HepG2 (cell line): ENCODE measurements around the gene MCM3. TPM values are rescaled to one million over a fixed set of nuclear protein-coding genes. Genes with fewer than 3 reads are reported as not detected.

ENCODE experiments used
- ATAC-seq: fragments of 200-7000 bp; cut with Tn5 transposase; 3 replicates; pipeline ENCODE4 v1.9.1; 2020; ENCODE audit warnings: mild to moderate bottlenecking, moderate library complexity
- BruUV-seq: library from RNA; stranded (reverse); fragments of 400-500 nt; replicated peaks from 2 replicates; lab custom pipeline; 2021; lab: Mats Ljungman, UMichigan
- CTCF ChIA-PET: fragments of 300-600 bp; formaldehyde crosslinking; extraction: SDS; loops from one replicate; lab custom pipeline; 2021; ENCODE audit warnings: low total read pairs, inconsistent platforms, low intra/inter-chr PET ratio; lab: Yijun Ruan, JAX
- POLR2A ChIA-PET: fragments of 350-600 bp; sonication (Branson Sonifier 250); formaldehyde crosslinking; loops from one replicate; lab custom pipeline; 2020; ENCODE audit warnings: antibody characterized with exemption, inconsistent platforms; lab: Yijun Ruan, JAX
- DNase-seq: peaks from one replicate; pipeline ENCODE4 v3.0.0-alpha.2; 2015; ENCODE audit warnings: low spot score
- FAIRE-seq: peaks from 3 replicates; lab custom pipeline; 2011; peaks lifted over from hg19 to GRCh38; lab: Jason Lieb, UNC
- H2AFZ ChIP-seq: one replicate; pipeline ENCODE4 v1.6.1; 2011; ENCODE audit warnings: low read length, inconsistent platforms
- H3K27ac ChIP-seq: fragments of 300-600 bp; 3 replicates; pipeline ENCODE4 v1.8.0; 2011; ENCODE audit warnings: mixed run types, mild to moderate bottlenecking, mixed read lengths, low read length, inconsistent platforms; ENCODE audit not compliant: insufficient read depth; ENCODE audit errors: extremely low read length
- H3K27me3 ChIP-seq, 2 experiments: fragments of 200-600 bp in 1 of 2; 2 replicates in 1 of 2; 3 replicates in 1 of 2; pipeline versions ENCODE4 v1.6.0 to v1.8.0; 2011; ENCODE audit warnings: low read length in 2 of 2, mild to moderate bottlenecking in 2 of 2, moderate library complexity in 2 of 2, inconsistent platforms in 1 of 2; ENCODE audit not compliant: insufficient read depth in 2 of 2, control insufficient read depth in 1 of 2
- H3K36me3 ChIP-seq, 2 experiments: fragments of 200-600 bp in 1 of 2; replicated peaks in 1 of 2; 2 replicates in 1 of 2; 3 replicates in 1 of 2; pipeline versions ENCODE4 v1.5.1 to v1.8.0; 2011; ENCODE audit warnings: low read length in 2 of 2, inconsistent platforms in 1 of 2; ENCODE audit not compliant: insufficient read depth in 2 of 2, control insufficient read depth in 1 of 2
- H3K4me1 ChIP-seq: 2 replicates; pipeline ENCODE4 v1.5.1; 2012; ENCODE audit warnings: low read length, inconsistent platforms; ENCODE audit not compliant: insufficient read depth
- H3K4me2 ChIP-seq: 2 replicates; pipeline ENCODE4 v1.6.0; 2011; ENCODE audit warnings: low read depth, low read length, inconsistent platforms
- H3K4me3 ChIP-seq, 3 experiments: fragments of 200-600 bp in 1 of 3; sonication (generic), shearing (Covaris generic) in 1 of 3; replicated peaks in 1 of 3; 2 replicates each; pipeline ENCODE4 v1.5.1; 2011 to 2016; ENCODE audit warnings: low read length in 3 of 3, inconsistent platforms in 2 of 3, low read depth in 2 of 3, mild to moderate bottlenecking in 2 of 3, control low read depth in 1 of 3, mixed read lengths in 1 of 3; ENCODE audit not compliant: insufficient read depth in 1 of 3
- H3K79me2 ChIP-seq: one replicate; pipeline ENCODE4 v1.6.1; 2011; ENCODE audit warnings: low read length, inconsistent platforms; ENCODE audit not compliant: insufficient read depth
- H3K9ac ChIP-seq: 2 replicates; pipeline ENCODE4 v1.6.0; 2011; ENCODE audit warnings: mild to moderate bottlenecking, low read depth, low read length, inconsistent platforms; ENCODE audit not compliant: insufficient read depth
- H3K9me3 ChIP-seq: 2 replicates; pipeline ENCODE4 v1.5.1; 2012; ENCODE audit warnings: mild to moderate bottlenecking, low read length
- H4K20me1 ChIP-seq: 2 replicates; pipeline ENCODE4 v1.6.0; 2011; ENCODE audit warnings: inconsistent platforms, mild to moderate bottlenecking, low read length, moderate library complexity; ENCODE audit not compliant: insufficient read depth
- AFF4 ChIP-seq: sonication (generic); formaldehyde crosslinking; IDR thresholded peaks from 2 replicates; pipeline ENCODE4 v1.4.0; 2020; ENCODE audit warnings: missing genetic modification reagents
- DNMT3B ChIP-seq: conservative IDR thresholded peaks from 2 replicates; pipeline ENCODE4 v1.6.1; 2016; ENCODE audit warnings: missing biosample characterization, control low read depth
- POLR2A ChIP-seq, 2 experiments: IDR thresholded peaks; 2 replicates each; pipeline ENCODE4 v1.6.1; 2011; ENCODE audit warnings: low read depth in 2 of 2, low read length in 2 of 2, mild to moderate bottlenecking in 1 of 2, moderate library complexity in 1 of 2; ENCODE audit not compliant: insufficient read depth in 1 of 2
- SAP130 ChIP-seq: IDR thresholded peaks from 2 replicates; pipeline ENCODE4 v1.6.1; 2016; ENCODE audit warnings: low read depth
- TFDP2 ChIP-seq: sonication (generic); formaldehyde crosslinking; IDR thresholded peaks from 2 replicates; pipeline ENCODE4 v1.4.0; 2020; ENCODE audit warnings: missing genetic modification reagents
- TGIF2 ChIP-seq: IDR thresholded peaks from 2 replicates; pipeline ENCODE4 v1.6.1; 2016; ENCODE audit warnings: control low read depth, missing compliant biosample characterization
- ZNF512B ChIP-seq: sonication (generic); formaldehyde crosslinking; IDR thresholded peaks from 2 replicates; pipeline ENCODE4 v1.5.1; 2020; ENCODE audit warnings: missing genetic modification reagents, mild to moderate bottlenecking, borderline replicate concordance
- ZNF607 ChIP-seq: sonication (generic); formaldehyde crosslinking; IDR thresholded peaks from 2 replicates; pipeline ENCODE4 v1.5.1; 2020; ENCODE audit warnings: missing genetic modification reagents, mild to moderate bottlenecking, borderline replicate concordance
- WGBS: methylation state at CpG from one replicate; pipeline ENCODE4 v1.1.6; 2017; ENCODE audit warnings: low lambda C conversion rate; 5-methylcytosine and 5-hydroxymethylcytosine counted together
- in situ Hi-C: cut with HindIII; loops from 2 replicates; pipeline ENCODE4 v1.10.0; 2017; ENCODE audit warnings: low pct_unique_long_range_greater_than_20kb; ENCODE audit not compliant: extremely low pct_ligation_motif_present
- intact Hi-C: fragments of 100-400 bp; cut with micrococcal nuclease; formaldehyde crosslinking; loops from one replicate; pipeline ENCODE4 v1.10.0; 2022; ENCODE audit not compliant: unreplicated experiment
- polyA plus RNA-seq, 8 experiments: library from polyadenylated mRNA; depleted of rRNA in 3 of 8; stranded (reverse) in 7 of 8; unstranded in 1 of 8; fragments of >200 nt; fragmentation: Illumina TruSeq in 4 of 8; extraction: Trizol in 4 of 8; gene quantifications; 2 replicates each; pipeline versions ENCODE4 v1.2.1 to v1.2.3, GENCODE V29; 2011 to 2016; ENCODE audit warnings: low read depth in 4 of 8, missing spikeins in 1 of 8, mixed read lengths in 1 of 8; ENCODE audit not compliant: insufficient read depth in 1 of 8
- total RNA-seq, 5 experiments: library from RNA; depleted of rRNA; stranded (reverse); fragments of >200 nt; fragmentation: Illumina TruSeq; extraction: Trizol; gene quantifications; 2 replicates each; pipeline ENCODE4 v1.2.3, GENCODE V29; 2016; ENCODE audit warnings: low read depth in 1 of 5
- TF ChIP-seq, protein P1 (sequence below): IDR thresholded peaks from 2 replicates; pipeline ENCODE4 v1.6.1; 2016; ENCODE audit warnings: low read depth, borderline replicate concordance

MCM3 gene
- total and polyA plus RNA-seq, 2 of the 13 experiments (the other 11 are each of a cell fraction or from before 2014, with no cell fraction given) = 164 to 288 TPM

- peaks cover 61% of the 10 kb centered on the region for H3K79me2 ChIP-seq
- intact Hi-C loops (loop anchor here (5.0 to 10.0 kb wide), 2 partner anchors 314 to 712 kb away; partner anchors contain the start of gene GSTA4), in situ Hi-C loops (loop anchor here (10.0 kb wide), 1 partner anchor 382 kb away; no protein-coding TSS in a partner anchor)
- DNase-seq (no peak), FAIRE-seq (no peak), ATAC-seq (no peak)
- WGBS = 33% methylated on average over 6 of the region's 6 CpGs
- H3K9ac ChIP-seq = peak overlapping the region; percentile 86
- no peaks in the 10 kb centered on the region; a peak in 1 of 5 replicates for H3K27me3 ChIP-seq
- peak overlapping the region; percentile 94 for H3K4me2 ChIP-seq
- no peaks in the 10 kb centered on the region; the same call in 1 of the 2 replicates for H4K20me1 ChIP-seq
- no peak overlapping the region for H2AFZ ChIP-seq
- ChIA-PET POLR2A (interaction anchor here (0.9 to 1.3 kb wide), 3 partner anchors 9 to 69 kb away, joined by 3 read pairs; no protein-coding TSS in a partner anchor), CTCF (no interaction called here)
- BruUV-seq = no TSS peak
- peaks cover 82% of the 10 kb centered on the region for H3K4me1 ChIP-seq
- peaks cover 19 to 48% of the 10 kb centered on the region in 2 experiments for H3K36me3 ChIP-seq
- H3K9me3 ChIP-seq = no peaks in the 10 kb centered on the region
- H3K4me3 ChIP-seq = peak overlapping the region; percentile 80 to 94 (median 90)
- peak overlapping the region; percentile 86 for H3K27ac ChIP-seq
- no peak for TF ChIP-seq TFDP2
- TF ChIP-seq TGIF2 (CRISPR knock-in tag) = peak; percentile 90; the same call in 1 of the 2 replicates
- peak; percentile 60 for TF ChIP-seq SAP130 (CRISPR knock-in tag)
- no peak for TF ChIP-seq AFF4
- TF ChIP-seq, protein P1, sequence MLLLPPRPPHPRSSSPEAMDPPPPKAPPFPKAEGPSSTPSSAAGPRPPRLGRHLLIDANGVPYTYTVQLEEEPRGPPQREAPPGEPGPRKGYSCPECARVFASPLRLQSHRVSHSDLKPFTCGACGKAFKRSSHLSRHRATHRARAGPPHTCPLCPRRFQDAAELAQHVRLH (CRISPR knock-in tag) = no peak
- no peak for TF ChIP-seq ZNF607 (CRISPR knock-in tag)
- no peak for TF ChIP-seq ZNF512B
- no peak for TF ChIP-seq DNMT3B
- TF ChIP-seq POLR2A (IDR thresholded peaks at IDR 0.05; ENCODE audit: insufficient read depth in 1 of 2, low read depth in 2 of 2, low read length in 2 of 2) = 0 out of 4 replicates have a peak, but pooled peaks of 1 of the 2 experiments have one; percentile 27
Observed at GRCh38 chr6:52283111-52283510, 1.4 kb downstream of the MCM3 start.
